NAMALWA (cell line): ENCODE results near the gene ALOX12B.

Source experiments
- DNase-seq: peaks from one replicate; pipeline ENCODE4 v3.0.0-alpha.2; 2015; ENCODE audit warnings: low spot score

ALOX12B gene

GRCh38 chr17:8087075-8087951, at the start of gene ALOX12B:
Gene ALOX12B (minus strand): TSS chr17:8087716. CDS start chr17:8087442, 274 bp downstream.
- DNase-seq, result no peak

- DNase-seq, result no peak
Measured at GRCh38 chr17:8133941-8134340, 46.4 kb upstream of the ALOX12B start.

GRCh38 chr17:8133399-8133798, 45.9 kb upstream of the ALOX12B start:
- no peak for DNase-seq

GRCh38 chr17:8131844-8132441, 44.4 kb upstream of the ALOX12B start:
- DNase-seq, result no peak

- no peak for DNase-seq
Measured at GRCh38 chr17:8128125-8128784, 40.7 kb upstream of the ALOX12B start.

GRCh38 chr17:8126491-8127066, 39.1 kb upstream of the ALOX12B start:
- DNase-seq, result peak; percentile 63

- DNase-seq, result peak; percentile 55
Measured at GRCh38 chr17:8125947-8126490, 38.5 kb upstream of the ALOX12B start.

GRCh38 chr17:8125154-8125946, 37.8 kb upstream of the ALOX12B start:
- peak; percentile 80 for DNase-seq

GRCh38 chr17:8124350-8125153, 37.0 kb upstream of the ALOX12B start:
- peak; percentile 41 for DNase-seq

- no peak for DNase-seq
Measured at GRCh38 chr17:8123695-8124349, 36.3 kb upstream of the ALOX12B start, which contains the start of gene HES7. Gene HES7 (minus strand): TSS chr17:8124106. CDS start chr17:8124084, 22 bp downstream.

- DNase-seq, result peak; percentile 27
Measured at GRCh38 chr17:8122924-8123694, 35.6 kb upstream of the ALOX12B start.

- DNase-seq, result no peak
Measured at GRCh38 chr17:8122422-8122923, 35.0 kb upstream of the ALOX12B start.

GRCh38 chr17:8121681-8122421, 34.3 kb upstream of the ALOX12B start:
- DNase-seq, result peak; percentile 63

GRCh38 chr17:8121407-8121680, 33.8 kb upstream of the ALOX12B start:
- DNase-seq, result no peak

GRCh38 chr17:8120520-8121406, 33.2 kb upstream of the ALOX12B start:
- peak; percentile 81 for DNase-seq

GRCh38 chr17:8119581-8120519, 32.3 kb upstream of the ALOX12B start:
- DNase-seq, result peak; percentile 94
